Iris pigment epithelial cell (primary cell): ENCODE results near the gene KTN1.

Experiments used
- DNase-seq: peaks from one replicate; pipeline ENCODE4 v3.0.0-alpha.2; 2011; ENCODE audit warnings: low read depth

KTN1 gene

DNA sequence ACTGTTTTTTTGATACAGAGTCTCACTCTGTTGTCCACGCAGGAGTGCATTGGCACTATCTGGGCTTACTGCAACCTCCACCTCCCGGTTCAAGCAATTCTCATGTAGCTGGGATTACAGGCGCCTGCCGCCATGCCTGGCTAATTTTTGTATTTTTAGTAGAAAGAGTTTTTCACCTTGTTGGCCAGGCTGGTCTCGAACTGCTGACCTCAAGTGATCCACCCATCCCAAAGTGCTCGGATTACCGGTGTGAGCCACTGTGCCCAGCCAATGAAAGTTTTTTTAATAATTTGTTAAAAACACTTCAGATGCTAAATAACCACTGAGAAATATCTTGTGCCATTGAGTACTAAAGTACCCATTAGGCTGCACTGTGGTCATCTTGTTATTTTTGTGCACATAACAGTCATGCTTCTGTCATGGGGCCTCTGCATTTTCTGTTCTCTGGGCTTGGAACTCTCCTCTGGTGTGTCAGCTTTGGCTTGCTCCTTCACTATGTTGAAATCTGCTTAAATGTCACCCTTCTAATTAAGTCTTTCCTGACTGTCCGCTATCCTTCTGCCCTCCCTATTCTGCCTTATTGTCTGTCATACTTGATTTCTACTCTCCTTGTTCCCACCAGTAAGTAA, 105.1 kb downstream of the KTN1 start:
- DNase-seq: no peak

DNA sequence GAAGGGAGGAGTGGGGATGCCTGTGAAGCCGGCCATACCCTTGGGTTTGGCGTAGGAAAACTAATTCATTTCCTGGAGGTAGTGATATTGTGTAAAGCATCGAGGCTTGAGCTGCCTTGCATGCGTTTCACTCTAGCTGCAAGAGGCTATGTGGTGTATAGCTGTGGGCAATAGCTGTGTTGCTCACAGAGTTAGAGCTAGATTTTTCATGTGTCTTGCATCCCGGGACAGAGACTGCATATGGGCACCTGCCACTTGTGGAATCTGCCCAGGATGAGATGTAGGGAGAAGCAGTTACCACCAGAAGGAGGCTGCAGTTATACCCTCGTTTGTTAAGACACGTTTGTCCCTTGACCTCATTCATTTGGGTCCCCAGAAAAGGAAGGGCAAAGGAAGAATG, 106.7 kb downstream of the KTN1 start:
- no peak for DNase-seq

DNA sequence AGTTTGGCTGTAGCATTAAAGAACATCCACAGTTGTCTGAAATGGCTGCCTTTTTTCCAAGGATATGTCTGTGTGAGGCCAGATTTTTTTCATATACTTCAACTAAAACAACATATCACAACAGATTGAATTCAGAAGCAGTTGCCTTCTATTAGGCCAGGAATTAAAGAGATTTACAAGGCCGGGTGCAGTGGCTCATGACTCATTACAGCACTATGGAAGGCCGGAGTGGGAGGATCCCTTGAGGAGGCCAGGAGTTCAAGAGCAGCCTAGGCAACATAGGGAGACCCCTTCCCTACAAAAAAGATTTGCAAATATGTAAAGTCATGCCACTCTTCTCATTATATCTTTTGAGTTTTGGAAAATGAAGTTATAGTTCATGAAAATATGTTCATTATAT, 108.6 kb downstream of the KTN1 start:
- peak; percentile 46 for DNase-seq

DNA sequence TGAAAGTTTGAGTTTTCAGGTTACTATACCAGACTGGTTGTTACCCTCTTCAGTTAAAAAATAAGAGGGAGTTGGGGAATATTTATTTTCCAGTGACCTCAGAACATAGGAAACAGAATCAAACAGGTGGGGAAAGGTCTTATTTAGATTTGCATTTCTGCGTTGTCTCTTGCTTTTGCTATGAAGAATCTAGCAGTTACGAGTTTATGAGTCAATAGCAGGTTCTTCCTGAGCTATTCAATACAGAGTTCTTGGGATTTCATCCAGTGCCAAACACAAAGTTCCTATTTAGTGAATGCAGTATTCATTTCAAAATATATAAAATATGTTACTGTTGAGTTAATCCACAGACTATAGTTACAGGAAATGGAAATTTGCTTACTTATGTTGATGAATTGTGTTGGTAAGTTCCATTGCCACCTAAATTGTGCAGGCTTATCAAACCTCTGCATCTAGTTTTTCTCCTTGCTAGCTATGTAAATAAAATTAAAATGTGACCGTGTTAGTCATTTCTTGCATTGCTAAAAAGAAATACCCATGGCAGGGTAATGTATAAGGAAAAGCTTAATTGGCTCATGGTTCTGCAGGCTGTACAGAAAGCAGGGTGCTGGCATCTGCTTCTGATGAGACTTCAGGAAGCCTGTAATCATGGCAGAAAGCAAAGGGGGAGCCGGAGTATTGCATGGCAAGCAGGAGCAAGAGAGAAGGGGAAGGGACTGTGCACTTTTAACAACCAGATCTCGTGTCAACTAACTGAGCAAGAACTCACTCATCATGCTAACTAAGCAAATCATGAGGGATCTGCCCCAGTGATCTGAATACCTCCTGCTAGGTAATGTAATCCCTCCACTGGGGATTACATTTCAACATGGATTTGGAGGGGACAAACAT, 110.2 kb downstream of the KTN1 start:
- DNase-seq: no peak

DNA sequence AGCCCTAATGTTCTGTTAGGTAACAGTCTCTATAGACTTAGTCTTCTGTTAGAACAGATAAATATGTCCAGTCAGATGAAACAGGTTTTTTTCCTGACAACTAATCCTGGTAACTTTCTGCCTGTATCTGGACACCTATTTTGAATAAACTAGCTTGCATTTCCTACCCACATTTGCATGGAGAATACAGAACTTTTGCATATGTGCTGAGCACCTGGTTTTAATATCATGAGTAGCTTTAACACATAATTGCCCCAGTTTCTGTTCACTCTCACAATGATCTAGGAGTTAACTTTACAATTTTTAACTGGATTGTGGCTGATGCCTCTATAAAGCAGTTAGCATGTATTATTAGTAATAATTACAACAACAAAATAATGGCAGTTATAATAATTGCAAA, 111.7 kb downstream of the KTN1 start:
- no peak for DNase-seq

DNA sequence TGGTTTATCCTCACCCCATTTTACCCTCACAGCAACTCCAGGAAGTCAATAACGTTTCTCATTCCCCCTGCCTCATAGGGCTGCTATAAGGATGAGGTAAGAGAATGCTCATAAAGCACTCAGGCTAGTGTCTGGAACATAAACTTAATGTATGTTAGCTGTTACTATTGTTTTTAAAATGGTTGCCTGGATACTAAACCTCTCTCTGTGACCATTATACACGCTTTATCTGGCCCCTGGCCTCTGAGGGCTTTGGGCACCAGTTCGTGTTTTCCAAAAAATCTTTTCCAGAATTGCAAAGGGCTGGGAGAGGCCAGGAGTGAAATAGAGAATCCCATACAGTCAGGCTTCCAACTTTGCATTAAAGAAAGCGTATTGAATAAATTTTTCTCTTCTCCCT, 113.9 kb downstream of the KTN1 start:
- no peak for DNase-seq

DNA sequence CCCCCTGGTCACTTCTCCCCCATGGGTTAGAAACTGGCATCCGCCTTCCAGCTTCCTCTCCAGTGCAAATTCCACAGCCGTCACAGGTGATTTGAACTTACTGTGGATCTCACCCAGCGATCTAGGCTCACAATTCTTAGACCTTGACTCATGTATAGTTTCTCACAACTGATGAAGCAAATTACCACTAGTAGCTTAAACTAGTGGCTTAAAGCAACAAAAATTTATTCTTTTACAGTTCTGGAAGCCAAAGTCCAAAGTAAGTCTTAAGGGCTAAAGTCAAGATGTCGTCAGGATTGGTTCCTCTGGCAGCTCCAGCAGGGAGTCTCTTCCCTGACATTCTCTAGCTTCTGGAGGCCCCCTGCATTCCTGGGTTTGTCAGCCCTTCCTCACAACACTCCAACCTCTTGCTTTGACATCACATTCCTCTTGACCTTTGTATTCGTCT, 117.4 kb downstream of the KTN1 start:
- no peak for DNase-seq

DNA sequence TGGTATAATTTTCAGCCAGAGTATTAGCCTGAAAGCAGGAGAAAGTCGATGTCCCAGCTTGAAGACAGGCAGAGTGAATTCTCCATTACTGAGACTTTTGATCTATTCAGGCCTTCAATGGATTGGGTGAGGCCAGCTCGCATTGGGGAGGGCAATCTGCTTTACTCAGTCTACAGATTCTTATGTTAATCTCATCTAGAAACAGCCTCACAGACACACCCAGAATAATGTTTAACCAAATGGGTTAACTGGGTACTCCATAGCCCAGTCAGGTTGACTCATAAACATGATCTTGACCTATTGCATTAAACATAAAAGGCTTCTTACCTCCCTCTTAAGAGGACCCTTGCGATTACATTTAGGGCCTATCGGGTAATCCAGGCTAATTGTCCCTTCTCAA, 118.0 kb downstream of the KTN1 start:
- no peak for DNase-seq

DNA sequence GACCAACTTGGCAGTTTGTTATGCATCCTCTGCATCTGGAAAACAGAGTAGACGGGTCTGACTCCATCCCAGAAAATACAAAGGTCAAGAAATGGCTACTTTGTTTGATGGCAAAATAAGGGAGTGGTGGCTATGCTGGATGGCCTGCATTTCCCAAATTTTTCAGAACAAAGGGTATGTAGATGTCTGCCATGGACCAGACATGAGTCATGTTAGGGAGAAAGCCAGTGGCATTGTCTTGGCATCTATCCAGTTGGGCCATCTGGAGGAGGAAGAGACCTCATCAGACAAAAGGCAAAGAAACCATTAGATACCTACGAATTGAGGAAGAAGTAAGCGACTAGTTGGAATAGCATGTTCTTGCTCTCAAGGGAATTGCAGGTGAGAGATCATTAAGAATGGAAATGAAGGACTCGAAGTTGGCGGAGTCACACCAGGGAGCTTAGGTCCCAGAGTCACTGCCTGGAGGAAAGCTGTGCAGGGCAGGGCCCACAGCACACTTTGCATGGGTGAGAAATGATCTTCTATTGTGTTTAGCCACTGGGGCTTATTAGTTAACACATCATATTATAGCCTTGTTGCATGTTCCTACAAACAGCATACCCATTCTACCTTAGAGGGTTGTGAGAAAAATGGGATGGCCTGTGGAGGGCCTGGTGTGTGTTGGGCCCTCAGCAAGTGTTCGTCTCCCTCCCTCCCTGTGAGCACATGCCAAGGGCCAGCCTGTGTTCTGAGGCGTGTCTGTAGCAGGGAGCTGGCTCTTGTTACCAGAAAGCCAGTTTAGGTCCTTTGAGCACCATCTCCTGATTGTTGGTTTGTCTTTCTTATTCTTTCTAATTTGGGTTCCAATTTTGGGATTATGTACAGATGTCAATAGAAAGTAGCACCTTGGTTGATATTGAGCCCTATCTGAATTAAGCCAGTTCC, 119.4 kb downstream of the KTN1 start:
- DNase-seq: no peak

DNA sequence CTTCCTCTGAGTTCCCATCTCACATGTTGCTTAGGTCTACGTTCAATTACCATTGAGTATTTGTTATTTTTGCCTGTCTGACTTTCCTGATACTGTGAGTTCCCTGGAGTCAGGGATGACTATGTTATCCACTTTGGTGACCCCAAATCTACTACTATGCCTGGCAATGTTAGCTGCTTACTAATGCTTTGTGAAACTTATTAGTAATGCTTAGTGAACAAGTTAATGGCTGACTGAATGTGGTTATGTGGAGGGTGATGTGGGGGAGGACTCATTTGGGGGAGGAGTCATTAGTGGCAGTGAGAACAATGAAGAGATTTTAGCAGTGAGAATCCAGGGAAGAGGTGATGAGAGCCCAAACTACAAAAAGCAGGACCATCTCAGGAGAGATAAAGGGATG, 121.6 kb downstream of the KTN1 start:
- peak; percentile 40 for DNase-seq

DNA sequence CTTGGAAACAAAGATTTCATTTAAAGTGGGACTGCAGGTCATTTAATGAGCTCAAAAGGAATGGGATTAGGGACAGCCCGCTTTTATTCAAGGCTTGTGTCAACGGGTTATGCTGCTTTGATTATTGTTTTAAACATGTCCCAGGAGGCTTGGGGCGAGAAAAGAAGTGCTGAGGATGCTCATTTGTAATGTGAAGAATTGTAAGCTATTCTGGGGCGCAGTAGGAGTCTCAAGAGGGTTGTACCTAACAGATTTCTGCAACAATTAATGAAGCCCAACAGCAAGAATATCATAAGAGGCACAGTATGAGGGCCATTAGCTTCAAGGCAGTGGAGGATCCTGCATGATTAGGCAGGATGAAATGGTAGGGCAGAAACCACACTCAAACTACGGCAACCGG, 122.5 kb downstream of the KTN1 start:
- no peak for DNase-seq

DNA sequence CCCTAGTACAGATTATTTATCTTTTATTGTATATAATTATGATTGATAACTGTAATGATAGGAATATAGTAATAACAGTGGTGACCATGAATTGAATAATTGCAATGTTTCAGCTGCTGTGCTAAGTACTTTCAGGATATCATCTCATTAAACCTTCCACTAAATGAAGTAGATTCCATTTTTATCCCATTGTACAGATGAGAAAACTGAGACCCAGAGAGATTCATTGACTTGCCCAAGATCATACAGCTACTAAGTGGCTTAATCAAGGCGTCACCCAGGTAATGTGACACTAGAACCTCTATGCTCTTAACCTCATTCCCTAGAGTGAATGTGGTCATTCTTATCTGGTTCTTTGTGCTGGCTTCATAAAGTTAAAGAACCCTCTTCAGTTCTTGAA, 124.6 kb downstream of the KTN1 start:
- DNase-seq: no peak

DNA sequence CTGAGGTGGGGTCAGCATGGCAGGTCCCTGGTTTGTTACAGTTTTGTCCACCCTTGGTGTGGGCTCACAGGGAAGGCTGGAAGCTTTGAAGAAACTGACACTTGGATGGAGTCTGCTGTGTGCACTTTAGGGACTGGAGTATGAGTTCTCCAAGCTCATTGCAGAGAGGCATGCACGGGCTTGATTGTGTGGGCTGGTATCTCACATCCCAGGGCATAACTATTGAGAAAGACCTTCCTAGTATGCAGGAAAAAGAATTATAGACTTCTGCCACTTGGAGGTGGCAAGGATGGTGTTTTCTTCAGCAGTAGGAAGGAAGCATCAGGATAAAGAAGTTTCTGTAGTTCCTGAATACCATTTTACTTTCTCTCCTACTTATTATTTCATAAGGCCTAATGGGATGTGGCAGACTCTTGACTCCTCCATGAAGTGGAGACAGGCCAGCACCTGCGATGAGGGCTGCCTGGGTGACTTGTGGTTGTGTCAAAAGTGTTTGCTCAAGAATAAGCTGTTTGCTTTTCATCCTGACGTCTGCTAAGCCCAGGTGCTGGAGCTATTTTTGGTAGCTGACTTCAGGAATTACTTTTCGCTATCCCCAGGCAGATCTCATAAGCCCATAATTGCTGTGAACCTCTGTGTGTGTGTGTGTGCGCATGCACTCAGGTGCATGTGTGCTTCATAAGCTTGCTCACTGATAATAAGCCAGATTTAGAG, 125.8 kb downstream of the KTN1 start:
- no peak for DNase-seq

DNA sequence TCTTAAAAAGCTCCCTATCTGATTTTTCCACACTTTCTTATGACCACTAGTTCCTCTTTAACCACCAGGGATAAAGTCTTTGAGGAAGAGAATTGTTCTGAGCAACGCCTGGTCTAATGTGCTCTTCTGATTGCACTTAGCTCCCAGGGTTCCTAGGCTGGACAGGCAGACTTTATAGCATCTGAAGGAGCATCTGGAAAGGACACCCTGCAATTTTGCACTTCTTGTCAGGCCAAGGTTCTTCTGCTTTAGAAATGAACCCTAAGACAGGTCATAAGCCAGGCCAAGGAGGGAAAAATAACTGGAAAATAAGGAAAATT, 126.3 kb downstream of the KTN1 start:
- no peak for DNase-seq

DNA sequence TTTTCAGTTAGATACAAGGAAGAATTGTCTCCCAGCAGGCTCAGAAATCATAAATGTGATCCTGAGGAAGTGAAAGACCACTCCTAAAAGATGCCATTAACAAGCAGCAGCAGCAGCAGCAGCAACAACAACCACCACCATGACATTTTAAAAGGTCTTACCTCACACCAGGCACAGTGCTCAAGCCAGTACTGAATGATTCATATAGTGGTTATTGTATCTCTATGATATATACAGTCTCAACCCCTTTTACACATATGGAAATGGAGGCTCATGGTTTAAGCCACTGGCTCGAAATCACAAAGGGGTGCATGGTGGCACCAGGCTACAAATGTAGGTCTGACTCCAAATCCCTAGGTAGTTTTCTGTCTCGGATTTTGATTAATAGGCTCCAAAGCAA, 126.9 kb downstream of the KTN1 start:
- DNase-seq: no peak

DNA sequence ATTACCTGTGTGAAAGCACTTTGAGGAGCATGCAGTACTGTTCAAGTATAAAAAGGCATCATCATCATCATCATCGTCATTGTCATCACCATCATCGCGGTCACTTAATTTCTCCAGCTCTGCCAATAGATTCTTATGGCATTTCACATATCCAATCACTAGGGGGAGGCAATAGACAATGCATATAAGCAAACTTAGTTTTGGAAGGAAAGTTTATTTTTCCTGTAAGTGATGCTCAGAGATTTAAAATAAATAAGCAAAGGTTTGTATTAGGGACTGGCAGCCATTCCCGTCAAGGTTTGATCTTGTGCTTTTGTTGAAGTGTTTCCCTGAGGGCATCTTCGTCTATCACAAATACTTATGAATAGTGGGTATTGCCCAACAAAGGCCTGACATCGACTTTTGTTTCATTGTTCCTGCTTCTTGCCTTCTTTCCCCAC, 127.4 kb downstream of the KTN1 start:
- DNase-seq: peak; percentile 64

DNA sequence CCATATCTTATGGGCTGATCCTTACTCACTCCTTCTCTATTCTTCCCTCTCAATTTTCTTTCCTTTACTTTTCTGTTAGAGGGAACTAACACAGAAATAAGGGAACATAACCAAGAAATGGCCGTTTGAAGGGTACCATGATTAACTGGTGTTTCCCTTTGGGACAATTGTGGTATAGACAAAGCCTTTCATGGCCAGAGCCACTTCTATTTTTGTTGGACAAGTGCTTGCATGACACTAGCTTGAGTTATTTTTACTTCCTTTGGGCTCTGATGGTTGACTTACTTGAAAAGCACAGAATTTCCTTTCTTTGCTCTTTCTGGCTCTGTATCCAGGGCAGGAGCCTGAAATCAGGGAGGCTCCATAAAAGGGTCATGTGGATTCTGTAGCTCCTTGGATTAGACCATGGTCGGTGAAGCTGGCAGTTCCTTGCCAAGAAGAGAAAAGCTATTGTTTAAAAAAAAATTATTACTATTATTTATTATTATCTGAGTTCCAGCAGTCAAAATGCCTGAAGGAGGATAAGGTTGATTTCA, 130.6 kb downstream of the KTN1 start:
- DNase-seq: no peak

DNA sequence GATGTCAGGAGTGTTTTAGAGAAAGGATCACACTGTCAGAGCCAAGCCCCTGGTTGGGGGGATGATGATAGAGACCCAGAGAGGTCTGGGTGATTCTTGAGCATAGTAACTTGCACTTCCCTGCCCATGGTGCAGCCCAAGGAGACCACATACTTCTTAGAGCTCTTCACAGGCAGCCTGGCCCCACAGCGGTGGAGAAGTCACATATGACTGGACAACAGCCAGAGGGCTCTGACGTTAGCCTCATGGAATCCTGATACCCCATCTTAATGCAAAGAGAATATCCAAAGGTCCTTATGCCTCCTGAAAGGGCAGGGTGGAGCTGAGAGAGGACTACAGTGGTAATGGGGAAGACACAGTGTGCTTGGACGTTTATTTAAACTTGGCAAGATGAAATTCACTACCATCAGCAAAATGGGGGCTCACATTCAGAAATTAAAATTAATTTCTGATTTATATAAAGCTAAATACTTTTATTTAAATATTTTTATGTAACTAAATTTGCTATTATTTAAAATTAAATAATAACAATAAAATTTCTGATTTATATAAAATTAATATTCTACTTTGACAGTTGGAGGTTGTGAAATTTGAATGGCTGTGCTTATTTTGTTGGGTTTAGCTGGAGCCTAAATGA, 131.3 kb downstream of the KTN1 start:
- peak; percentile 65 for DNase-seq

DNA sequence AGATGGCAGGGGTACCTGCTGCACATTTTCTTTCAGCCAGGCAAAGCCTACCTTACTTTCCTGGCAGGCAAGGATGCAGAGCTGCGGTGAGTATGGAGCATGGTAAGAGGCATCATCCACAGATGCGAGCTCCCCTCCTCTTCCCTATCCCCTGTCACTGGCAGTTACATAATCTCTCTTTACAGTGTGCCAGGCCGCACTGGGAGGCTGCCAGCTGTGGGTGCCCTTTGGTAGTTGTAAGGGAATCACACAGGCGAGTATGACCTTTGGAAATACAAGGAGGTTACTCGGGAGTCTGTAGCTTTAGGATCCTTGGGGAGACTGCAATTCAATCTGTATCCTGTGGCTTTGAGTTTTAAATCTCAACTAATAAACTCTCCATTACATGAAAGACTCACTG, 132.5 kb downstream of the KTN1 start:
- no peak for DNase-seq

DNA sequence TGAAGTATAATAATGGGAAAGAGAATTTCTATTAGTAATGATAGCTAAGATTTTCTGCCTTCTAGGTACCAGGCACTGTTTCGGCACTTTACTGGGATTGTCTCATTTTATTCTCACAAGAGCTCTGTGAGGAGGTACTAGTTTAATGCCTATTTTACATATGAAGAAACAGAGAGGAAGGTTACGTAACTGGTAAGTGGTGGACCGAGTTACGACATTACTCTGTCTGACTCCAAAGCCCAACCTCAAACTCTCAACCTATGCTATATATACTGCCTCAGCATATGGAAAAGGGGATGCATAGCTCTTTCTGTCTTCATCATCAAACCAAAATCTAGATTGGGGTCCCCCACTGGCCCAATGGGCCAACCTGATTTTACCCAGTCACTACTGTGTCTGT, 133.5 kb downstream of the KTN1 start:
- DNase-seq: no peak

DNA sequence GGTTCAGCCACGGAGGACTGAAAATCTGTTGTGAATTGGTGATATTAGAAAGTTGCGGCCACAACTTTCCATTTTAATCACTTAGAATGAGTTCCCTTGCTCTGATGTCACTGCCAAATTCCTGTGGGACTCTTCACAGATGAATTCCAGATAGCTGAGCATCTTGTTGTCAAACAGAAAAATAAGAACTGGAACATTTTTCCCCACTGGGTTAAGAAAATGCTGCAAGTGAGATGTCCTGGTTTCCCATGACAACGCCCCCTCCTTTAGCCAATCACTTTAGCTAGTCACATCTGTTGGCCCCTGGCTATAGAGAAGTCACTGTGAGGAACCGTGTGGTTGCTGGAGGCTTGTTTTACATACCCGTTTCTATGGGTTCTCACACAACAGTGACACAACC, 135.9 kb downstream of the KTN1 start:
- DNase-seq: peak; percentile 90
